H54 (cell line): ENCODE results near the gene RNF149.

ENCODE experiments used
- DNase-seq: peaks from one replicate; pipeline ENCODE4 v3.0.0; 2011; ENCODE audit warnings: low spot score, mixed read lengths; ENCODE audit not compliant: insufficient read length
- FAIRE-seq: peaks from 3 replicates; lab custom pipeline; 2011; peaks lifted over from hg19 to GRCh38; lab: Jason Lieb, UNC
- POLR2A ChIP-seq: IDR thresholded peaks from 2 replicates; pipeline ENCODE4 v1.6.1; 2011; ENCODE audit warnings: low read depth, mild to moderate bottlenecking, low read length

RNF149 gene

DNA sequence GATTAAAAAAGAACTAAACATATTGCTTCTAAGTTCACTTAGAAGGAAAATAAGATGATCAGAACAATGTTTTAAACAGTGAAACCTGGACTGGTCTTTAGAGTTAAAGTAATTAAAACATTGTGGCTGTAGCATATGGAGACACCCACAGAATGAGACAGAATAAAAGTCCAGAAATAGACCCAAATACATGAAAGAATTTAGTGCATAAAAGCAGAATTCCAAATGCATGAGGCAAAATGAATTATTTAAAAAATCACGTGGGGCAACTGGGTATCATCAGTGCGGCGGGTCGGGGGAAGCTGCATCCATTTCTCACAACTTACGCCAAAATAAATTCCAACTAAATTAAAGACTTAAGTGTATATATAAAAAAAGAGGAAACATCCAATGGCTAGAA is 12.1 kb downstream of the RNF149 start:
- FAIRE-seq = no peak
- no peak for DNase-seq
- TF ChIP-seq POLR2A = no peak

GRCh38 chr2:101295895-101296294 is 12.6 kb downstream of the RNF149 start:
- no peak for FAIRE-seq
- no peak for TF ChIP-seq POLR2A
- no peak for DNase-seq

- no peak for TF ChIP-seq POLR2A
- FAIRE-seq = no peak
- no peak for DNase-seq
Measured at GRCh38 chr2:101294861-101295260, 13.6 kb downstream of the RNF149 start.

GRCh38 chr2:101293544-101293943 is 15.0 kb downstream of the RNF149 start:
- TF ChIP-seq POLR2A = no peak
- FAIRE-seq = no peak
- no peak for DNase-seq

GRCh38 chr2:101291973-101292372 is 16.5 kb downstream of the RNF149 start:
- FAIRE-seq = no peak
- no peak for TF ChIP-seq POLR2A
- DNase-seq = no peak

DNA sequence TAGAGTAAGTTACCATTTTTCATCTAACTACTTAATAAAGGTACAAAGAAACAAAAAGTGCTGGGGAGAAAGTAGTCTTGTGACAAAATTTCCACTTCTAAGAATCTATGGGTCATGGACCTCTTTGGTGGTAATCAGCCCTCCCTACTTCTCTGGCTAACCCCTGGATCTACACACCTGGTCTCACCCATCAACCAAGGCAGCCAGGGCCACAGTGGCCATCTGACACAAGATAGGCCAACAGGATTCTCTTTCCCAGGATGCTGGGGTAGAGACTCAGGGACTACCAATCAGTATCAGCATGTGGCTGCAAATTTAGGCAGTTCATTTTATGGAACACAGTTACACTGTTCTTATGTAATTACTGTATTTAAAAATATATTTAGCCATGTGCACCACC is 17.8 kb downstream of the RNF149 start:
- FAIRE-seq (no peak), DNase-seq (no peak)
- TF ChIP-seq POLR2A = no peak

DNA sequence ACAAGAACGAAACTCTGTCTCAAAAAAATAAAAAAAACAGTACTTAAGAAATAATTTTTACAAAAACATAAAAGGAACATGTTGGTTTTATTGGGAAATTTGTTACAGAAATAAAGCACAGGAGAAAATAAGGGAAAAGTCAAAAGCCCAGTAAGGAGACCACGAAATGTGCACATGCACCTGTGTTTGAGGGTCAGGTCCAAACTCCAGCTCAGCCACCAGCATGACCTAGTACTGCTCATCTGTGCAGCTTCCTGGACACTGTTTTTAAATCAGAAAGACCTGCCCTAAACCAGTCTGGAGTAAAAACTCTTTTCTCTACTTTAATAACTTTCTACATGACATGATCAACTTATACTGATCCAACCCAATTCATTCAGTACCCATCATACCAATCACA is 21.2 kb downstream of the RNF149 start:
- TF ChIP-seq POLR2A = no peak
- no peak for DNase-seq
- no peak for FAIRE-seq

DNA sequence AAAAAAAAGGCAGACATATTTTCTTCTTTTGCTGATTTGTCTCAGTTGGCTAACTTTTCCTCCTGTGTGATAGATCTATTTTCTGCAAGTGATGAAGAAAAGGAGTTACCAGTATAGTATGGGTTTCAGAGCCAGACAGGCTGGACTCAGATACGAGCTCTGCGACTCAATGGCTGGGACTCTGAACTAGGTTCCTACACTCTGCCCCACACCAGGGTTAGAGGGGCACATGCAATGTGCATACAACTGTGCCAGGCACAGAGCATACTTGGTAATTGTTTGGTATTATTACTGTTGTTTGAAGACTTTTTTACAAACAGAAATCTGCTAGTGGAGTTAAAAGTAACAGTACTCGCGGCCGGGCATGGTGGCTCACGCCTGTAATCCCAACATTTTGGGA is 21.8 kb downstream of the RNF149 start:
- TF ChIP-seq POLR2A = no peak
- FAIRE-seq = no peak
- DNase-seq = no peak

GRCh38 chr2:101282980-101283379 is 25.5 kb downstream of the RNF149 start:
- no peak for DNase-seq
- FAIRE-seq = no peak
- no peak for TF ChIP-seq POLR2A

GRCh38 chr2:101281482-101281881 is 27.0 kb downstream of the RNF149 start:
- DNase-seq (no peak), FAIRE-seq (no peak)
- TF ChIP-seq POLR2A = no peak

DNA sequence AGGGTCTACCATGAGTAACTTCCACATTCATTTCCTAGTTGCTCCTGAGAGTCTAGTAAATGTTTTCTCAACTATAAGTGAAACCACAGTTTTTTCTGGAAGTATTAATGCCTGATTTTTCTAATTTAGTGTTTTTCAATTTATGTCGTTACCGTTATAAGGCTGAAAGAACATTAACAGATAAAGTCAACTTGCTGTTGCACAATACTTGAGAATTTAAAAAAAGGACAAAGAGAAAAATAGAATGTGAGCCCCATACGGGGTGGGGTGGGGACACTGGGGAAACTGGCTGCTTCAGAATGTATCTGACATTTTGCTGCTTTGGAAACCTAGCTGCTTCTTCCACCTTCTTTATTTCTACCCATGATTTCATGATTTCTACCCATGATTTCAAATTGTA is 29.6 kb downstream of the RNF149 start:
- DNase-seq = no peak
- FAIRE-seq = no peak
- no peak for TF ChIP-seq POLR2A

GRCh38 chr2:101277111-101277510 is 31.4 kb downstream of the RNF149 start:
- TF ChIP-seq POLR2A = no peak
- DNase-seq = no peak
- FAIRE-seq = no peak

GRCh38 chr2:101274142-101274541 is 34.4 kb downstream of the RNF149 start:
- DNase-seq (no peak), FAIRE-seq (no peak)
- TF ChIP-seq POLR2A = no peak

GRCh38 chr2:101273056-101273455 is 35.4 kb downstream of the RNF149 start:
- no peak for TF ChIP-seq POLR2A
- DNase-seq (no peak), FAIRE-seq (no peak)

DNA sequence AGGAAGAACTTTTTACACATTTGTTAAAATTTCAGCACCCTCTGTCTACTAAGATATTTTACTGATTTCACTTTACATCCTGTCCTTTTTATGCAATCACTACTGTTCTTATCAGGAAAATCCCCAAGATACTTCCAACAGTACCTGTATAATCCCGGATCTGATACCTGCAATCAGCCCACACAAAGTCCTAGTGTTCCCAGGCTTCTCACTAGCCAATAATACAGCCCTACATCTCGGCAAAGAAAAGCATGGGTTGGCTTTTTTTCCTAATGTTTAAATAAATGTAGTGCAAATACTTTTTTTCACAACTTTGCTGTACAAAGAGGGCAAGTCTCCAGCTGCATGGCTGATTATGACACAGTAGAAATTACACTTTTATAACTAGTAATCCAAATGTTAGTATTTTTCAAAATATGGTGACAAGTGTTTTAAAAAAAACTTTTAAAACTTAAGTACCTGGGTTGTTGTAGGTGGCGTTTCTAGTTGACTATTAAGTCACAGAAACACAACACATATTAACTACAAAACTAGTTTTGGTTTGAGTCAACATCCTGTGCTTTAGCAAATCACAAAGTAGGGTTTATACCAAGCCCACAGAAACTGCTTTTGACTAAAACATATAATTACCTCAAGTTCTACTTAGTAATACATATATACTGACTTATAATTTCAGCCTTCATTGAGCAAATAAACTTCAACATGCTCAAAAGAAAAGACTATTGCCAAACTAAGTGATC is 36.3 kb downstream of the RNF149 start:
- no peak for TF ChIP-seq POLR2A
- no peak for DNase-seq
- FAIRE-seq = no peak
